Transverse colon (tissue), 4 donors: Measurements from ENCODE around the gene KMT2E.

Source experiments
- POLR2A ChIP-seq: fragments of 450-650 bp; IDR thresholded peaks from one replicate; pipeline ENCODE4 v1.6.1; 2016; ENCODE audit warnings: antibody characterized with exemption, mild to moderate bottlenecking, moderate library complexity
- POLR2AphosphoS5 ChIP-seq, 3 donors: sonication (generic); formaldehyde crosslinking; IDR thresholded peaks; one replicate each; pipeline ENCODE4 v1.6.1; 2016; ENCODE audit warnings: antibody characterized with exemption in 3 of 3
- TF ChIP-seq, protein P1 (sequence below), 5 experiments: fragments of 200-600 bp in 3 of 5; fragments of 450-650 bp in 2 of 5; sonication (generic) in 3 of 5; IDR thresholded peaks; 1 replicate in 2 of 5; 2 replicates in 3 of 5; pipeline ENCODE4 v1.5.1; 2016 to 2017; ENCODE audit warnings: antibody characterized with exemption in 5 of 5, inconsistent platforms in 3 of 5, mild to moderate bottlenecking in 2 of 5, moderate library complexity in 1 of 5

DNA sequence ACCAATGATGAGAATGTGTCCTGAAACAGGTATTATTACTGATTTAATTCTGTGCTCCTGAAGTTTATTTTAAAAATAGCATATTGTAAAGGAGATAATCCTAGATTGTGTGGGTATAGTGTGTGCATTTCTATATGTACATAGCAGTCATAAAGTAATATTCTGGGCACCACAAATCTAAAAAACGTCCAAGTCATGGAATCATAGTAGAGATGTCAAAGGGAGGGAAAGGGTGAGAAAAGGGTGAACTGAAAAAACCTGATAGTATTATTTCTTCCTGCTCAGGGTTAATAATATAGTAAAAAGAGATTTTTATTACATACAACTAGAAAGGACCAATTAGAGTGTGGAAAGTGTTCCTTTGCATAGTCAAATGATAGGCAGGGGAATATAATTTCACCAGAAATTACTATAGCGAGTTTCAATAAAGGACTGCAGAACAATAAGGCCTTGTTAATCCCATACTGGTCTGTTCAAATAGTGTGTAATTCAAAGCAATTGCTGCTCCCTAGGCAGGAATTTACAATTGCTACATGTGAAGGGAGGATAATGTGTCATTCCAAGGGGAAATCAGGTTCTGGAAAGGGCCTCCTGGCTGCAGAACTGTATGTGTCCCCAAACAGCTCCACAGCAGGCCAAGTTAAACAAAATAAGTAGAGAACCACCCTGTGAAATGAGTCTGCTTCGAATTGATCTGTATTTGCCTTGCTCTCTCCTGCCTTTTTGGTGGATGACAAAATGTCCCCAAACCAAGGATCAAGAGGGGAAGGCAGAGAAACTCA, 42.5 kb upstream of the KMT2E start:
- TF ChIP-seq, protein P1, sequence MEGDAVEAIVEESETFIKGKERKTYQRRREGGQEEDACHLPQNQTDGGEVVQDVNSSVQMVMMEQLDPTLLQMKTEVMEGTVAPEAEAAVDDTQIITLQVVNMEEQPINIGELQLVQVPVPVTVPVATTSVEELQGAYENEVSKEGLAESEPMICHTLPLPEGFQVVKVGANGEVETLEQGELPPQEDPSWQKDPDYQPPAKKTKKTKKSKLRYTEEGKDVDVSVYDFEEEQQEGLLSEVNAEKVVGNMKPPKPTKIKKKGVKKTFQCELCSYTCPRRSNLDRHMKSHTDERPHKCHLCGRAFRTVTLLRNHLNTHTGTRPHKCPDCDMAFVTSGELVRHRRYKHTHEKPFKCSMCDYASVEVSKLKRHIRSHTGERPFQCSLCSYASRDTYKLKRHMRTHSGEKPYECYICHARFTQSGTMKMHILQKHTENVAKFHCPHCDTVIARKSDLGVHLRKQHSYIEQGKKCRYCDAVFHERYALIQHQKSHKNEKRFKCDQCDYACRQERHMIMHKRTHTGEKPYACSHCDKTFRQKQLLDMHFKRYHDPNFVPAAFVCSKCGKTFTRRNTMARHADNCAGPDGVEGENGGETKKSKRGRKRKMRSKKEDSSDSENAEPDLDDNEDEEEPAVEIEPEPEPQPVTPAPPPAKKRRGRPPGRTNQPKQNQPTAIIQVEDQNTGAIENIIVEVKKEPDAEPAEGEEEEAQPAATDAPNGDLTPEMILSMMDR (IDR thresholded peaks at IDR 0.05) = peak in 3 of 5 experiments; percentile 8 to 43 (median 31)
- TF ChIP-seq POLR2A (peak; percentile 53), POLR2AphosphoS5 (IDR thresholded peaks at IDR 0.05) (peak; percentile 42 to 78 (median 47))
